Effector memory CD4-positive, alpha-beta T cell (primary cell): ENCODE data around the gene MFN1.

Source experiments
- DNase-seq, 3 donors: peaks; one replicate each; pipeline ENCODE4 v3.0.0-alpha.2; 2020
- H3K27ac ChIP-seq: 2 replicates; pipeline ENCODE4 v1.7.0; 2013; ENCODE audit warnings: mild to moderate bottlenecking, low read length, moderate library complexity; ENCODE audit not compliant: insufficient read depth, poor library complexity, severe bottlenecking
- H3K27me3 ChIP-seq: replicated peaks from 2 replicates; pipeline ENCODE4 v1.7.0; 2013; ENCODE audit warnings: mild to moderate bottlenecking, low read length; ENCODE audit not compliant: insufficient read depth, control insufficient read depth, poor library complexity, severe bottlenecking
- H3K36me3 ChIP-seq: 2 replicates; pipeline ENCODE4 v1.7.0; 2013; ENCODE audit warnings: mild to moderate bottlenecking, low read length, moderate library complexity; ENCODE audit not compliant: control insufficient read depth, insufficient read depth
- H3K4me1 ChIP-seq: 2 replicates; pipeline ENCODE4 v1.7.0; 2013; ENCODE audit warnings: low read length, mild to moderate bottlenecking; ENCODE audit not compliant: control insufficient read depth, insufficient read depth, poor library complexity, severe bottlenecking
- H3K4me3 ChIP-seq: 2 replicates; pipeline ENCODE4 v1.7.0; 2013; ENCODE audit warnings: low read length, low read depth, mild to moderate bottlenecking; ENCODE audit not compliant: insufficient read depth, poor library complexity, severe bottlenecking
- H3K9me3 ChIP-seq: 2 replicates; pipeline ENCODE4 v1.7.0; 2013; ENCODE audit warnings: mild to moderate bottlenecking, low read length, moderate library complexity; ENCODE audit not compliant: control insufficient read depth

MFN1 gene

DNA sequence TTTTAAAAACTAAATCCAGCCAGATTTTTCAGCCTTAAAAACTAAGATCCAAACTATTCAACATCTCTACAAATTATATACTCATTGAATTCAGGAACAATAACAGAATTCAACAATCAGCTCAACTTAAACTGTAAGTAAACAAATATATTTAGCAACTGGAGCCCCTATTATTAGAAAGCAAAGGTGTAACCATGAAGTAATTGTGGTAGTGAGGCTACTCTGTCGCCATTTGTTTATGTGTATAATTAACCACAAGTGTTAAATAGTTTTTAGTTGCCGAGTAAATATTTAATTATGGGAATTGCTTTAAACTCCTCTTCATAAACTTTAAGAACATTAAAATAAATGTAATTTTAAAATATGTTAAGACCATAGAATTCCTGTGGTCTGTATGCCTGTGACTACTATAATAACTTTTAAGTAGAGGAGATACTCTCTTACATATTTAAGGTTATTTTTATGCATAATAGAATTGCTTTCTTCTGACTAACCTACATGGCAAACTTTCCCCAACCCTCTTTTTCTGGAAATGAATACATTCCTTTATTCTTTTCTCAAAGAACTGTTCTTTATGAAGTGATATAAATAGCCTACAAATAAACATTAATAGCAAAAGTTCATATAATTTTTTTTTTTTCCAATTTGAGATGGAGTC lies 51.2 kb downstream of the MFN1 start:
- H3K9me3 ChIP-seq = no peaks in the 10 kb centered on the region
- no peak for DNase-seq
- H3K27me3 ChIP-seq = no peaks in the 10 kb centered on the region
- no peak overlapping the region for H3K27ac ChIP-seq
- no peak overlapping the region for H3K4me3 ChIP-seq
- no peaks in the 10 kb centered on the region for H3K4me1 ChIP-seq
- H3K36me3 ChIP-seq = peaks cover 11% of the 10 kb centered on the region

DNA sequence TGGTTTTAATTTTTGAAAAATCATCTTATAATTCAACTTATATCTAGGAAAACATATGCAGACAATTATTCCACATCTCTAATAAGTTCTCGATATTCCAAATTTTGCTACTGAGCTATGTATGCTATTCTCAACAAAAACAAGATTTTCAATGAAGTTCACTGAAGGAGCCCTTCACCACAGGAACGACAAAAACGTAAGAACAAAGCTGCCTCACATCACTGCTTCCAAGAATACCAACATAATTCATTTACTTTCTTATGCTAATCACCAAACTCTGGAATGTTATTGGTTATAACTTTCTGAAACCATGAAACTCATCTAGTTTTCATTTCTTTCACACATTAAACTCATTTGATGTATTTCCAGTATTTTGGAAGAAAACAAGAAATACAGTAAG lies 54.1 kb downstream of the MFN1 start:
- no peaks in the 10 kb centered on the region for H3K36me3 ChIP-seq
- H3K27me3 ChIP-seq = no peaks in the 10 kb centered on the region
- no peak overlapping the region for H3K27ac ChIP-seq
- no peak overlapping the region for H3K4me3 ChIP-seq
- DNase-seq = no peak
- H3K9me3 ChIP-seq = no peaks in the 10 kb centered on the region
- no peaks in the 10 kb centered on the region for H3K4me1 ChIP-seq

DNA sequence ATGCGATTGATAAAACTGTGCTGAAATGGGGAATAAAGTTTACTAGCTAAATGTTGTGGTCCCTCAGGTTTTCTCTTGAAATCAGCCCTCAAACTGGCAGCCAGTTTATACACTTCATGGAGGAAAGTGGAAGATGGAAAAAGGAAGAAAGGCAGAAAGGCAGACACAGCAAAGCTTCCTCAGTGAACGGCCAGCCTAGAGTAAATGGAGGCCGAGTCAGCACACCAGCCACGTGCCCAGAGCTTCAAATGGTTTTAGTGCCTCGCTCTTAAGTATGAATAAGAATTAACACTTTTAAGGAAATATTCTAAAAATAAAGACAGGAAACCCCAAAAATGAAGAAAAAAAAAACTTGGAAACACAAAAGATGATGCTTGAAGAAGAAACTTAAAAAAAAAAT lies 55.5 kb downstream of the MFN1 start:
- no peak overlapping the region for H3K27ac ChIP-seq
- no peak for DNase-seq
- H3K4me3 ChIP-seq = no peak overlapping the region
- H3K9me3 ChIP-seq = no peaks in the 10 kb centered on the region
- H3K36me3 ChIP-seq = no peaks in the 10 kb centered on the region
- no peaks in the 10 kb centered on the region for H3K27me3 ChIP-seq
- H3K4me1 ChIP-seq = no peaks in the 10 kb centered on the region

DNA sequence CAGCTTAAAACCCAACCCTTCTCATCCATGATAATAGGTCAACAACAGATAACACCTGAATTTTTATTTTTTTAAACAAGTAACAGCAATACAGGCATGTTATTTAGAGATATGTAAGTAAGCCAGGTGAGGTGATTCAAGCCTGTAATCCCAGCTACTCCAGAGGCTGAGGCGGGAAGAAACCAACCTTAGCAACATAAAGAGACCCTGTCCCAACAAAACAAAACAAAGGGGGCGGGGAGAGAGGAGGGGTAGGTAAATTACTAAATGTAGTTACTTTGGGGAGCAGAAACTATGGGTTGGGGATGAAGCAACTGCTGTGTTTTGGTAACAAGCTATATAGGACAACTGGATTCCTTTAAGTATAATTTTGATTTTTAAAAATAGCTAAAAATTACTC lies 56.8 kb downstream of the MFN1 start:
- no peaks in the 10 kb centered on the region for H3K4me1 ChIP-seq
- H3K27me3 ChIP-seq = no peaks in the 10 kb centered on the region
- no peak overlapping the region for H3K4me3 ChIP-seq
- no peaks in the 10 kb centered on the region for H3K9me3 ChIP-seq
- no peaks in the 10 kb centered on the region for H3K36me3 ChIP-seq
- H3K27ac ChIP-seq = no peak overlapping the region
- no peak for DNase-seq

DNA sequence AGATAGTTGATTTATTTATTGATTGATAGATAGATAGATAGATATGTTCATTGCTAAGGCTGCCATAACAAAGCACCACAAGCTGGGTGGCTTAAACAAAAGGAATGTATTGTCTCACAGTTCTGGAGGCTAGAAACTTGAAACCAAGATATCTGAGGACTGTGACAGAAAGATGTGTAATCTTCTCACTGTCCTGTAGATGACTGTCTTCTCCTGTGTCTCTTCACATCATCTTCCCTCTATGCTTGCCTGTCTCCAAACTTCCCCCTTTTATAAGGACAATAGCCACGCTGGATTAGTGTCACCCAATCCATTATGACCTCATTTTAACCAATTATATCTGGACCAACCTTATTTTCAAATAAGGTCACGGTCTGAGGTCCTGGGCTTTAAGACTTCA lies 62.8 kb downstream of the MFN1 start:
- Histone ChIP-seq H3K4me3 (no peak overlapping the region), H3K27me3 (no peaks in the 10 kb centered on the region), H3K4me1 (no peaks in the 10 kb centered on the region), H3K9me3 (no peaks in the 10 kb centered on the region), H3K27ac (no peak overlapping the region), H3K36me3 (no peaks in the 10 kb centered on the region)
- DNase-seq = no peak

DNA sequence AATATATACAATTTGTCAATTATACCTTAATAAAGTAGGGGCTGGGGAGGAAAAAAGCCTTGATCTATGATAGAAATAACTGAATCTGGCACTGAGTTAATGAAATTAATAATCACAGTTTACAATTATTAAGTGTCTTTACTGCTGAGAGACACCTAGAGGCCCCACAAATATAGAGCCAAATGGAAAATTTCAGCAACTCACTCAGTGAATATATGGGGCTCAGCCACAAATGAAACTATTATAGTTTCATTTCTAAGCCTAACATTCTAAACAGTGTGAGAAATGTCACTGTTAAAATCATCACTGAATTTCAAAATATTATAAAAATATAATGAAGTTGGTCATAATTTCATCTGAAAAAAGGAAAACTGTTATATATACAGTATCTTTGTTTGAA lies 63.5 kb downstream of the MFN1 start:
- no peaks in the 10 kb centered on the region for H3K36me3 ChIP-seq
- no peaks in the 10 kb centered on the region for H3K4me1 ChIP-seq
- H3K9me3 ChIP-seq = no peaks in the 10 kb centered on the region
- no peak overlapping the region for H3K27ac ChIP-seq
- DNase-seq = no peak
- no peak overlapping the region for H3K4me3 ChIP-seq
- H3K27me3 ChIP-seq = no peaks in the 10 kb centered on the region

DNA sequence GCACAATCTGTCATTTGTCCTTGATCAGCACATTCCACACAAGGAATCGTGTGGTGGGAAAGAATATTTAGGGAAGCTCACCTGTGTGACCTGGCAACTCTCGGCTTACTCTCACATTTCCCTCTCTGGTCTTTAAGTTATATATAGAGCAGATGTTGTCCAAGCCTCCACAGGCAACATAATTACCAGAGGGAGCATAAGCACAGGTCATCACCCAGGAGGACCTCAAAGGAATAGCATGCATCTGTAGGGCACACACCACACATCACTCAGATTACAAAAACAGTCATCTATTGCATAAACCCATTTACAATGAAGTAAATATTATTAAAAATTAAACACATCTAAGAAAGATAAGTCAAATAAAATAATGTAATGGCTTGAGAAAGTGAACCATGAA lies 67.3 kb downstream of the MFN1 start:
- Histone ChIP-seq H3K27ac (no peak overlapping the region), H3K4me3 (no peak overlapping the region), H3K27me3 (no peaks in the 10 kb centered on the region), H3K4me1 (no peaks in the 10 kb centered on the region), H3K9me3 (no peaks in the 10 kb centered on the region), H3K36me3 (no peaks in the 10 kb centered on the region)
- no peak for DNase-seq

DNA sequence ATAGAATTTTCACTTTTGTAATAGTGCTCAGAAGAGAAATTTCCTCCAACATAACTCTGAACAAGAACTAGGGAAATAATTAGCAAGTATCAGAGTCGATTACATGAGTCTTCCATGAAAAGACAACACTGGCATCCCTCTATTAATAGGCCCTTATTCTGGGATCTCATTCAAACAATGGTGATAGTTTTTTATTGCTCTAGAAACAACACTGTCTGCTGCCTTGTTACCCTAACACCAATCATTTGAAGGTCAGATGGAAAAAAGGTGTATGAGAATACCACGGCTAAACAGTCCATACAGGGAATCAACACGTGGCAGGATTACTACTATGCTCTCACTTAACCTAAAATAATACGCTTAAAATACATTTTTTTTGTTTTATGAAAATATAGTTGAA lies 67.9 kb downstream of the MFN1 start:
- DNase-seq = no peak
- no peaks in the 10 kb centered on the region for H3K4me1 ChIP-seq
- no peak overlapping the region for H3K27ac ChIP-seq
- H3K36me3 ChIP-seq = no peaks in the 10 kb centered on the region
- H3K27me3 ChIP-seq = no peaks in the 10 kb centered on the region
- H3K9me3 ChIP-seq = no peaks in the 10 kb centered on the region
- H3K4me3 ChIP-seq = no peak overlapping the region

DNA sequence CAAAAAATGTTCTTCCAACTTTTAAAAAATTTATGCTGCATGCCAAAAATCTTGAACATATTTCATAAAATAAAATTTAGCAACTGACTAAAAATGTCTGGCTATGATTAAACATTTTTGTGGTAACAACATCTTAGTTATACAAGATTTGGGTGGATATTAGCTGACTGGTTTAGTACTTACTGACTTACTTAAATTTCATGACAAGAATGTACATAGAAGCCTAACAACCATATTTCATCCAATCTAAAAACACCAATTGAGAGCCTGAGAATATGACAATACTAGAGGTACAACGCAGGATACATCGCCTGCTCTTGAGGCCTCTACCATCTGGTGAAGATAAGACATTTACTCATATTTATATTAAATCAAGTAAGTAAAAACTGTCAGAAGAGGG lies 69.2 kb downstream of the MFN1 start:
- Histone ChIP-seq H3K27ac (no peak overlapping the region), H3K4me1 (no peaks in the 10 kb centered on the region), H3K9me3 (no peaks in the 10 kb centered on the region), H3K36me3 (no peaks in the 10 kb centered on the region), H3K4me3 (no peak overlapping the region), H3K27me3 (no peaks in the 10 kb centered on the region)
- no peak for DNase-seq

DNA sequence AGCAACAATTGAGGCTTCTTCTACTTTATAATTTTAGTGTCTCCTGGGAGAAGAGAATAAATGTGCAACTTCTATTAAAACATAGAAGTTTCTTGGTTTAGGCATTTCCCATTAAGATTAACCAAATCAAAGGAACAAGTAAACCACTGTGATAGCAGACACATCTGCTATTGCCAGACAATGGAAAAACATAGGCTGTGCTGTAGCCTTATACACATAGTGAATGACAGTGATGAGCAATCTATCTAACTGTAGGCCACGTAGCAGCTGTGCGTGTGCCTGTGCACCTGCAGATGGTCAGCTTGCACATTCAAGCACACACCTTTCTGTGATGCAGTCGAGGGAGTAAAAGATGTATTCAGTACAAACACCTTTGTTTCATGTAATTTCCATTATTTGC lies 71.1 kb downstream of the MFN1 start:
- Histone ChIP-seq H3K27ac (no peak overlapping the region), H3K36me3 (no peaks in the 10 kb centered on the region), H3K27me3 (no peaks in the 10 kb centered on the region), H3K9me3 (no peaks in the 10 kb centered on the region), H3K4me1 (no peaks in the 10 kb centered on the region), H3K4me3 (no peak overlapping the region)
- no peak for DNase-seq
